GM18909 (cell line): ENCODE results near the gene PHEX.

ENCODE experiments used
- ATAC-seq: cut with Tn5 transposase; IDR thresholded peaks from one replicate; pipeline ENCODE4 v1.9.1; 2021; ENCODE audit warnings: mild to moderate bottlenecking; ENCODE audit not compliant: unreplicated experiment, poor library complexity

PHEX gene

GRCh38 chrX:22095856-22096255, 63.7 kb downstream of the PHEX start:
- no peak for ATAC-seq

GRCh38 chrX:22097012-22097694, 65.0 kb downstream of the PHEX start:
- no peak for ATAC-seq

- no peak for ATAC-seq
Observed at GRCh38 chrX:22105231-22105630, 73.1 kb downstream of the PHEX start.

- ATAC-seq = no peak
Observed at GRCh38 chrX:22105971-22106370, 73.8 kb downstream of the PHEX start.

GRCh38 chrX:22109442-22109841, 77.3 kb downstream of the PHEX start:
- ATAC-seq = no peak

GRCh38 chrX:22110729-22111494, 78.8 kb downstream of the PHEX start:
- ATAC-seq = no peak

GRCh38 chrX:22116605-22117546, 84.8 kb downstream of the PHEX start:
- ATAC-seq = no peak

- ATAC-seq = no peak
Observed at GRCh38 chrX:22117633-22118032, 85.5 kb downstream of the PHEX start.

GRCh38 chrX:22118161-22118830, 86.2 kb downstream of the PHEX start:
- no peak for ATAC-seq

GRCh38 chrX:22121161-22121560, 89.0 kb downstream of the PHEX start:
- ATAC-seq = no peak

GRCh38 chrX:22122510-22122909, 90.4 kb downstream of the PHEX start:
- no peak for ATAC-seq

- no peak for ATAC-seq
Observed at GRCh38 chrX:22124098-22124497, 92.0 kb downstream of the PHEX start.

- no peak for ATAC-seq
Observed at GRCh38 chrX:22125481-22125880, 93.4 kb downstream of the PHEX start.

GRCh38 chrX:22126327-22126726, 94.2 kb downstream of the PHEX start:
- no peak for ATAC-seq

GRCh38 chrX:22128961-22129360, 96.8 kb downstream of the PHEX start:
- ATAC-seq = no peak

- ATAC-seq = no peak
Observed at GRCh38 chrX:22134681-22135080, 102.6 kb downstream of the PHEX start.

GRCh38 chrX:22135171-22135711, 103.1 kb downstream of the PHEX start:
- peak; percentile 20 for ATAC-seq

GRCh38 chrX:22135994-22136684, 104.0 kb downstream of the PHEX start:
- peak; percentile 45 for ATAC-seq

- ATAC-seq = no peak
Observed at GRCh38 chrX:22136711-22137110, 104.6 kb downstream of the PHEX start.
